ENCODE results near the gene TMEM186.
"Not testable (repeated sequence)": the region's sequence is repeated elsewhere in the genome, so short reads cannot be mapped to it uniquely, and the experiment has no call there.

TMEM186 gene

GRCh38 chr16:8808613-8809353, 11.3 kb upstream of the TMEM186 start:
- DNase-seq: no peak

- DNase-seq: no peak
Observed at GRCh38 chr16:8808009-8808408, 10.6 kb upstream of the TMEM186 start.

DNA sequence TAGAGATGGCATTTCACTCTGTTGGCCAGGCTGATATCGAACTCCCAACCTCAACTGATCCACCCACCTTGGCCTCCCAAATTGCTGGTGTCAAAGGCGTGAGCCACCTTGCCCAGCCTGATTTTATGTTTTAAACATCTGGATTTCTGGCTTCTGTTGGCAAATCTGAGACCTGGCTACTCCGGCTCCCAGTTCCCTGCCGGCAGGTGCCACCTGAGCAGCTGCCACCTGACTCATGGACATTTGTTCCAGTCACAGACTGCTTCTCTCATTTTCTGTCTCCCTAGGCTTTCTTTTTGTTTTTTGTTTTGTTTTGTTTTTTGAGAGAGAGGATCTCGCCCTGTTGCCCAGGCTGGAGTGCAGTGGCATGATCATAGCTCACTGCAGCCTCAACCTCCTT, 9.8 kb upstream of the TMEM186 start:
- DNase-seq: no peak

DNA sequence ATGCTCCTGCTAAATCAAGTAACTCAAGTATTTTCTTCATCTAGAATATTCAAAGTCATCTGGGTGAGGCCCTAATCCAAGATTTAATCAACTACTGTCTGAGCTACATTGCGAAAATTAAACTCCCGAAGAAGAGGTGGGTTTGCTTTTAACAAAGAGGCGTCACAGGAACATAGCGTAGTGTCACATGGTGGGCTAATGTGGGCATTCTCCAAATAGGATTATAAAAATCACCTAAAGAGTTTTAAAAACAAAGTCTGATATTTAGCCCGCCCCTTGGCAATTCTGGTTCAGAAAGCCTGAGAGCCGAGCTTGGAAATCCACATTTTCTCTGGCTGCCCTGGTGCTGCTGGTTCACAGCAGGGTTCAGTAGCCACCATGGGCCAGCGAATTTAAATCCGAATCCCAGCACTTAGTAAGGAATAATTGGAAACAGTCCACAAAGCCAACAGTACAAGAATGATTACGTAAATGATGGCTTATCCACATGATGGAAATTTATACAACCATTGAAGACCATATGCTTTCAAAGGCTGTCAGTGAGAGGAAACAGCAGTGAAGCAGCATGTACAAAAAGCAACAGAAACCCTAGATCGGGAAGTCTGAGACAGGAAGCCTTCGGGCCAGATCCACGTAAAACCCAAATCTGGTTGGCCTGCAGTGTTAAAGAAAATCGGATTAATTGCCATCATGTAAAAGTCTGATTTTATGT, 9.0 kb upstream of the TMEM186 start:
- DNase-seq: no peak

GRCh38 chr16:8804313-8804712, 6.9 kb upstream of the TMEM186 start:
- no peak for DNase-seq

GRCh38 chr16:8803733-8804132, 6.3 kb upstream of the TMEM186 start:
- DNase-seq: not testable (repeated sequence)

DNA sequence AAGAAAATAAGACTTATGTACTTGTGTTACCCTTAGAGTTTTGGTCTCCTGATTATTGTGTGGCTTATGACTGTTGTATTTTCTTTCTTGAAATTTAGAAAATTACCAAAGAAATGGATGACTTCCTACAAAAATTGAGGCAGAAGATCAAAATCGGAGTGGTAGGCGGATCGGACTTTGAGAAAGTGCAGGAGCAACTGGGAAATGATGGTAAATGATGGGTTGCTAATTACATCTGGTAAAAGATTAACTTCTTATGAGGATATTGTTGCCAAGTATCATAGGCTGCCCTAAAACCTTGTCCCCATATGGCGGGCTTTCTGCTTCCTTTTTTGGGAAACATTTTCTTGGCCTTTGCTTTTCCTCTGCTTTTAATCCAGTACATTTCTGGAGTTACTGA, 4.3 kb upstream of the TMEM186 start:
- DNase-seq: no peak

GRCh38 chr16:8798535-8799157, 1.2 kb upstream of the TMEM186 start:
- DNase-seq: peak in 1 of 2 donors; percentile 1

- no peak for DNase-seq
Observed at GRCh38 chr16:8798174-8798527, 712 bp upstream of the TMEM186 start.

- DNase-seq: no peak
Observed at GRCh38 chr16:8796469-8797363, 723 bp downstream of the TMEM186 start.

- no peak for DNase-seq
Observed at GRCh38 chr16:8795818-8796217, 1.6 kb downstream of the TMEM186 start.

- no peak for DNase-seq
Observed at GRCh38 chr16:8795091-8795490, 2.3 kb downstream of the TMEM186 start.

DNA sequence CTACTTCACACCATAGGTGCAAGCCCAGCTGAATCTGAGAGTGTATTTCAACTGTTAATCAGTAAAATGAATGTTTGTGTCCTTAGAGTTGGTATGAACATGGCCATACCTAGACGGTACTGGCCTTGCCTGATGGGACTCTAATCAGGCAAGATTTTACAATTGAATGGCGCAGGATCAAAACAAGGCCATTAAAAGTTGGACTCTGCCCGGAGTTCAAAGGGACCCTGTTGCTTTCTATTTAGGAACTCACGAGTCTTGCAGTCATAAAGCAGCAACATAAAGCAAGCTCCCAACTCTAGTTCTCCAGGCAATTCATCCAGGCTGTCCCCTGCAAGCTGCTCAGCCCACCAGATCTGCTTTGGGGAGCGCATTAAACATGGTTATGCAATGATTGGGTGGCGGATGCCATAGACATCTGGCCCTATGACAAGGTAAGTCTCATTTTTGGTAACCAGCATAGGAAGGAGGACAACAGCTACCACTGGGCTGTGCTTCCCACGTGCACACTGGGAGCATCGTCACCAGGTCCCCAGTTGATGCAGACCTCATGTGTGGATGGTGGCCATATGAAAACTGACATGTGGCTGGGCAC, 8.8 kb downstream of the TMEM186 start:
- no peak for DNase-seq

- not testable (repeated sequence) for DNase-seq
Observed at GRCh38 chr16:8786316-8786715, 11.1 kb downstream of the TMEM186 start.

GRCh38 chr16:8785408-8785807, 12.0 kb downstream of the TMEM186 start:
- no peak for DNase-seq

DNA sequence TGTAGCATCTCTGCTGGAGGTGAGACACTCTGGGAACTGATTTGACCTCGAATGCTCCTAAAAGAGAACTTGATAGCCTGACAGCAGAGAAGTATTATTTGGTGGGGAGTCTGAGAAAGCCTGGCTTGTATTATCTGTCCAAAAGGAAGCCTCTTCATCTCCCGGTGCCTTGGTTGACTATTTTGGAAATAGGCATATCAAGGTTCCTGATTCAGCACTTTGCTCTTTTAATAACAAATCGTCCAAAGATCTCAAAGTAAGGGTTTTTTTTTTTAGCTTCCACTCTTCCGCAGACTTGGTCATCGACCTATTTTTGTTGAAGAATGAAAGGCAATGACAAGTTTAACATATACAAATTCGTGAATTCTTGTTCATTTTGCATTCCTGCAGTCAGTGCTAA, 14.8 kb downstream of the TMEM186 start:
- no peak for DNase-seq

DNA sequence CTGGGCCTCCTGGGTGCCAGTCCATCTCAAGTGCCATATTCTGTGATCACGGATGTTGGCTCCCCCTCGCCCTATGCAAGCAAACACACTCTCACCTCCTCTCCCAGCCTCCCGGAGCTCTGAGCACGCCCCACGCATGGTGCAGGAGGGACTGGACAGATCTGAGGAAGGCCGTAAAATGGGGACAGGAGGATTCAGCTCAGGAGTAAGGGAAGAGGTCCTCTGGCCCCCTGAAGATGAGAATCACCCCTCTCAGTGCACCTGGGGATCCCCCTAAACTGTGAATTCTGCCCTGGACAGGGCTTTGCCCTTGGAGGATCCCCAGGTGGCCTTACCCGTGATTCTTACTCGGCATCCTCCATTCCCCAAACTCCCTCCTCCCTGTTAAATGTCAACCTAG, 15.6 kb downstream of the TMEM186 start:
- no peak for DNase-seq

DNA sequence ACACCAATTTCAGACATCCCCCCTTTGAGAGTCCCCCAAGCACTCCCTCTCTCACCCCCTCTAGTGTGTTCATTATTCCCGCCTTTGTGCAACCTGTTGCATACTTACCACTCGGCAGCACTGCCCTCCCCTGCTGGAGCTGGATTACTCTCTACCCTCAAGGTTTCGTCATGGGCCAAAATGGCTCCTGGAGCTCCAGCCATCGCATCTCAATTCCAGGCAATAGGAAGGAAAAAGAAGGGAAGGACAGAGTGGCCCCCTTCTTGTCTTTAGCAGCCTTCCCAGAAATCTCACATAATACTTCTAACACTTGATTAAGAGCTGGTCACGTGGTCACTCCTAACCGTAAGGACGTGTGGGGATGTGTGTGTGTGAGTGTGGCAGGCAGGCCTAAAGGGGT, 20.2 kb downstream of the TMEM186 start:
- DNase-seq: no peak

GRCh38 chr16:8776129-8776584, 21.3 kb downstream of the TMEM186 start:
- DNase-seq: no peak

- DNase-seq: no peak
Observed at GRCh38 chr16:8775359-8775758, 22.1 kb downstream of the TMEM186 start.

GRCh38 chr16:8774208-8774607, 23.2 kb downstream of the TMEM186 start:
- DNase-seq: no peak

GRCh38 chr16:8773537-8773936, 23.9 kb downstream of the TMEM186 start:
- DNase-seq: no peak

DNA sequence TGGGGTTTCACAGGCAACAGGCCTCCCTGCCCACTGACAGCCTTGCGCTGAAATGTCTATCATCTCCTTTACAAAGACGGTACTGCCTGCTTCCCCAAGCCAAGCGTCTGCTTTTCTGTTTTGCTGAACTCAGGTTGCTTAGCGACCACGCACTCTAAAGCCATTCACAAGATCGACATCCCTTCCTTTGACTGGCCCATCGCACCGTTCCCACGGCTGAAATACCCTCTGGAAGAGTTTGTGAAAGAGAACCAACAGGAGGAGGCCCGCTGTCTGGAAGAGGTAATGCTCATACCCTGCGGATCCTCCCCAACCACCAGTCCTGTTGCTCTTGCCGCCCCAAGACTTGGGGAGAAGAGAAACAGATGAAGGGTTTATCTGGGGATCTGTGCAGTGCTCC, 28.7 kb downstream of the TMEM186 start:
- no peak for DNase-seq
